NT2/D1 (cell line): ENCODE data around the gene INAFM2.

ENCODE experiments used
- DNase-seq: peaks from one replicate; pipeline ENCODE4 v3.0.0-alpha.2; 2011; ENCODE audit warnings: low read depth, low spot score
- H3K27me3 ChIP-seq: 2 replicates; pipeline ENCODE4 v1.6.0; 2011; ENCODE audit warnings: mild to moderate bottlenecking; ENCODE audit not compliant: insufficient read length, insufficient read depth
- H3K36me3 ChIP-seq: 2 replicates; pipeline ENCODE4 v1.6.1; 2011; ENCODE audit warnings: mild to moderate bottlenecking, low read length, mixed read lengths; ENCODE audit not compliant: insufficient read depth, insufficient read length
- H3K4me1 ChIP-seq: 2 replicates; pipeline ENCODE4 v1.5.1; 2011; ENCODE audit not compliant: insufficient read depth, insufficient read length
- H3K4me3 ChIP-seq: 2 replicates; pipeline ENCODE4 v1.5.1; 2011; ENCODE audit warnings: low read depth; ENCODE audit not compliant: insufficient read length
- H3K9ac ChIP-seq: 2 replicates; pipeline ENCODE4 v1.6.0; 2011; ENCODE audit warnings: low read depth; ENCODE audit not compliant: insufficient read length
- H3K9me3 ChIP-seq: 2 replicates; pipeline ENCODE4 v1.5.1; 2011; ENCODE audit warnings: mild to moderate bottlenecking, low read length; ENCODE audit not compliant: insufficient read depth
- SUZ12 ChIP-seq: IDR thresholded peaks from 2 replicates; pipeline ENCODE4 v1.6.1; 2011; ENCODE audit not compliant: insufficient read length, insufficient read depth; ENCODE audit errors: extremely low read depth
- YY1 ChIP-seq: IDR thresholded peaks from 2 replicates; pipeline ENCODE4 v1.6.1; 2011; ENCODE audit not compliant: insufficient read length, insufficient read depth
- ZNF274 ChIP-seq: IDR thresholded peaks from 2 replicates; pipeline ENCODE4 v1.6.1; 2011; ENCODE audit warnings: mild to moderate bottlenecking, low read depth, low read length

INAFM2 gene

GRCh38 chr15:40323239-40323952 lies at the start of gene INAFM2:
Gene INAFM2, plus strand, starts transcription at chr15:40323692. Its CDS starts 364 bp downstream, at chr15:40324056.
- H3K36me3 ChIP-seq = peaks cover 14% of the 10 kb centered on the region
- TF ChIP-seq SUZ12 = no peak
- no peak for TF ChIP-seq ZNF274
- no peak for TF ChIP-seq YY1
- peak; percentile 91 for DNase-seq
- peak within 1 kb of the TSS; percentile 71 for H3K4me3 ChIP-seq
- peak within 1 kb of the TSS; percentile 79 for H3K9ac ChIP-seq
- peaks cover 4% of the 10 kb centered on the region for H3K27me3 ChIP-seq
- H3K4me1 ChIP-seq = peaks cover 16% of the 10 kb centered on the region
- H3K9me3 ChIP-seq = no peaks in the 10 kb centered on the region

GRCh38 chr15:40274350-40275274 lies 48.9 kb upstream of the INAFM2 start:
- Histone ChIP-seq H3K27me3 (no peaks in the 10 kb centered on the region), H3K4me1 (peaks cover 8% of the 10 kb centered on the region), H3K36me3 (peaks cover 7% of the 10 kb centered on the region), H3K4me3 (no peak overlapping the region), H3K9ac (no peak overlapping the region), H3K9me3 (peaks cover 4% of the 10 kb centered on the region; the same call in 1 of the 2 replicates)
- no peak for DNase-seq
- TF ChIP-seq YY1 (no peak), SUZ12 (no peak), ZNF274 (no peak)

GRCh38 chr15:40275523-40275922 lies 48.0 kb upstream of the INAFM2 start:
- H3K4me1 ChIP-seq = peaks cover 5% of the 10 kb centered on the region
- TF ChIP-seq YY1 (no peak), SUZ12 (no peak), ZNF274 (no peak)
- DNase-seq = no peak
- no peak overlapping the region for H3K9ac ChIP-seq
- no peak overlapping the region for H3K4me3 ChIP-seq
- H3K27me3 ChIP-seq = peaks cover 4% of the 10 kb centered on the region
- H3K36me3 ChIP-seq = peaks cover 7% of the 10 kb centered on the region
- peaks cover 4% of the 10 kb centered on the region; the same call in 1 of the 2 replicates for H3K9me3 ChIP-seq

GRCh38 chr15:40275954-40276353 lies 47.5 kb upstream of the INAFM2 start:
- peaks cover 4% of the 10 kb centered on the region; the same call in 1 of the 2 replicates for H3K9me3 ChIP-seq
- H3K4me3 ChIP-seq = no peak overlapping the region
- TF ChIP-seq YY1 (no peak), ZNF274 (no peak), SUZ12 (no peak)
- no peak for DNase-seq
- peaks cover 9% of the 10 kb centered on the region for H3K27me3 ChIP-seq
- H3K4me1 ChIP-seq = peaks cover 5% of the 10 kb centered on the region
- H3K9ac ChIP-seq = no peak overlapping the region
- peaks cover 7% of the 10 kb centered on the region for H3K36me3 ChIP-seq

- TF ChIP-seq SUZ12 = no peak
- TF ChIP-seq ZNF274 = no peak
- TF ChIP-seq YY1 = no peak
- Histone ChIP-seq H3K4me3 (no peak overlapping the region), H3K9me3 (peaks cover 4% of the 10 kb centered on the region; the same call in 1 of the 2 replicates), H3K9ac (no peak overlapping the region), H3K36me3 (peaks cover 7% of the 10 kb centered on the region), H3K4me1 (peaks cover 5% of the 10 kb centered on the region), H3K27me3 (peaks cover 16% of the 10 kb centered on the region)
- no peak for DNase-seq
These were observed 46.6 kb upstream of the INAFM2 start for GRCh38 chr15:40276927-40277326.

GRCh38 chr15:40277471-40277870 lies 46.0 kb upstream of the INAFM2 start:
- H3K9me3 ChIP-seq = peaks cover 4% of the 10 kb centered on the region; the same call in 1 of the 2 replicates
- no peak for DNase-seq
- peaks cover 21% of the 10 kb centered on the region for H3K27me3 ChIP-seq
- no peak for TF ChIP-seq YY1
- TF ChIP-seq ZNF274 = no peak
- TF ChIP-seq SUZ12 = no peak
- peaks cover 7% of the 10 kb centered on the region for H3K36me3 ChIP-seq
- H3K9ac ChIP-seq = no peak overlapping the region
- H3K4me3 ChIP-seq = no peak overlapping the region
- H3K4me1 ChIP-seq = peaks cover 5% of the 10 kb centered on the region
